ENCODE results near the gene PRKCE. TPM values are rescaled to one million over a fixed set of nuclear protein-coding genes. Genes with fewer than 3 reads are reported as not detected.

The PRKCE gene
- total RNA-seq, 2 donors from 2014 or later, result 7.3 to 20.8 TPM

- no peaks in the 10 kb centered on the region for H3K27me3 ChIP-seq
- peaks cover 5% of the 10 kb centered on the region for H3K4me1 ChIP-seq
- DNase-seq, result peak in 3 of 4 donors; percentile 29 to 34 (median 31)
- H3K27ac ChIP-seq, result no peak overlapping the region
- no peak for TF ChIP-seq POLR2A (IDR thresholded peaks at IDR 0.05)
- TF ChIP-seq, protein P1, sequence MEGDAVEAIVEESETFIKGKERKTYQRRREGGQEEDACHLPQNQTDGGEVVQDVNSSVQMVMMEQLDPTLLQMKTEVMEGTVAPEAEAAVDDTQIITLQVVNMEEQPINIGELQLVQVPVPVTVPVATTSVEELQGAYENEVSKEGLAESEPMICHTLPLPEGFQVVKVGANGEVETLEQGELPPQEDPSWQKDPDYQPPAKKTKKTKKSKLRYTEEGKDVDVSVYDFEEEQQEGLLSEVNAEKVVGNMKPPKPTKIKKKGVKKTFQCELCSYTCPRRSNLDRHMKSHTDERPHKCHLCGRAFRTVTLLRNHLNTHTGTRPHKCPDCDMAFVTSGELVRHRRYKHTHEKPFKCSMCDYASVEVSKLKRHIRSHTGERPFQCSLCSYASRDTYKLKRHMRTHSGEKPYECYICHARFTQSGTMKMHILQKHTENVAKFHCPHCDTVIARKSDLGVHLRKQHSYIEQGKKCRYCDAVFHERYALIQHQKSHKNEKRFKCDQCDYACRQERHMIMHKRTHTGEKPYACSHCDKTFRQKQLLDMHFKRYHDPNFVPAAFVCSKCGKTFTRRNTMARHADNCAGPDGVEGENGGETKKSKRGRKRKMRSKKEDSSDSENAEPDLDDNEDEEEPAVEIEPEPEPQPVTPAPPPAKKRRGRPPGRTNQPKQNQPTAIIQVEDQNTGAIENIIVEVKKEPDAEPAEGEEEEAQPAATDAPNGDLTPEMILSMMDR (IDR thresholded peaks at IDR 0.05), result no peak
- intact Hi-C loops (cut with DNase I), result no loop called here
- no peak overlapping the region for H3K4me3 ChIP-seq
- H3K36me3 ChIP-seq (replicated peaks in 1 of 2; ENCODE audit: insufficient read depth in 1 of 2, low read depth in 2 of 2), result no peaks in the 10 kb centered on the region
- WGBS, 2 donors, result 65 to 74% methylated on average over 5 of the region's 5 CpGs
- no peak for ATAC-seq
- H3K9me3 ChIP-seq, result no peaks in the 10 kb centered on the region
Observed at GRCh38 chr2:45636008-45636407, 15.5 kb upstream of the PRKCE start.

DNA sequence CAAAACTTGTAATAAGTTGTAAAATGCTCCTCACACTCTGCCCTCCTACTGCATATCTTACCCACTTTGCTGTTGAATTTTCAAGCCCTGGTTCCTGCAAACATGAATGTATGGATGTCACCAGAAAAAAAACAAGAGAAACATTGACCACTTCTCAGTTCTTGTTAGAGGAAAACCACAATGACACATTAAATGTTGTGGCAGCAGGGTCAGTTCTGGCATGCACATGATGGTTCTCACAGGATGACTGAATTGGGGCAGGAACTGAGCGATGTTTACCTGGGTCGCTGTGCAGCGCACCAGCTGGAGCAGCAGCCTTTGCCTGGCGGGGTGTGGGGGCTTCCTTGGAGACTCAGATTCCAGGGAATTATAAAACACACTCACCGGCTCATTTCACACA is 14.0 kb upstream of the PRKCE start:
- H3K27me3 ChIP-seq, result no peaks in the 10 kb centered on the region
- H3K4me3 ChIP-seq, result no peak overlapping the region
- ATAC-seq, result no peak
- H3K4me1 ChIP-seq, result peaks cover 5% of the 10 kb centered on the region
- no peak overlapping the region for H3K27ac ChIP-seq
- H3K36me3 ChIP-seq (replicated peaks in 1 of 2; ENCODE audit: insufficient read depth in 1 of 2, low read depth in 2 of 2), result no peaks in the 10 kb centered on the region
- H3K9me3 ChIP-seq, result no peaks in the 10 kb centered on the region
- WGBS, 2 donors, result 60 to 65% methylated on average over 5 of the region's 5 CpGs
- intact Hi-C loops (cut with DNase I), result no loop called here
- TF ChIP-seq POLR2A (IDR thresholded peaks at IDR 0.05), result no peak
- TF ChIP-seq, protein P1 (IDR thresholded peaks at IDR 0.05), result no peak
- DNase-seq, result peak in 2 of 4 donors; percentile 29 to 40

DNA sequence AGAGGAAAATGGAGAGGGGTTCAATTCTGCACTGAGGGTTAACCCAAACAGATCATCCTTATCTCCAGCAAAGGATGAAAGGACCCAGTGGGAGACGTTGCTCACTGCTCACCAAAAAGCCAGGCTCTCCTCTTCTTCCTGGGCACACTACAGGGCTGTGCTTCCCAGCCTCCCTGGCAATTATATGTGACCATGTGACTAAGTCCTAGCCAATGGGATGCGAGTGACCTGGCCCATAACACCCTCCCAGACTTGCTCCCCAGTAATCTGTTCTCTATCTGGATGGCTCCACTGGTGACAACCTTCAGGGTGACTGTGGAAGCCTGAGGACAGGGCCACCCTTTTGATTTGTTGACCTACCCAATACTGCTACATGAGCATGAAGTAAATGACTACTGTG is 10.9 kb upstream of the PRKCE start:
- intact Hi-C loops (cut with DNase I), result loop anchor here (5.0 kb wide), 2 partner anchors 137 to 297 kb away; no protein-coding TSS in a partner anchor
- TF ChIP-seq POLR2A (IDR thresholded peaks at IDR 0.05), result no peak
- H3K36me3 ChIP-seq (replicated peaks in 1 of 2; ENCODE audit: insufficient read depth in 1 of 2, low read depth in 2 of 2), result no peaks in the 10 kb centered on the region
- H3K4me1 ChIP-seq, result peaks cover 16% of the 10 kb centered on the region
- H3K27me3 ChIP-seq, result no peaks in the 10 kb centered on the region
- H3K27ac ChIP-seq, result no peak overlapping the region
- DNase-seq (no peak), ATAC-seq (no peak)
- 60 to 76% methylated on average over 2 of the region's 2 CpGs for WGBS, 2 donors
- H3K4me3 ChIP-seq, result no peak overlapping the region
- H3K9me3 ChIP-seq, result no peaks in the 10 kb centered on the region

DNA sequence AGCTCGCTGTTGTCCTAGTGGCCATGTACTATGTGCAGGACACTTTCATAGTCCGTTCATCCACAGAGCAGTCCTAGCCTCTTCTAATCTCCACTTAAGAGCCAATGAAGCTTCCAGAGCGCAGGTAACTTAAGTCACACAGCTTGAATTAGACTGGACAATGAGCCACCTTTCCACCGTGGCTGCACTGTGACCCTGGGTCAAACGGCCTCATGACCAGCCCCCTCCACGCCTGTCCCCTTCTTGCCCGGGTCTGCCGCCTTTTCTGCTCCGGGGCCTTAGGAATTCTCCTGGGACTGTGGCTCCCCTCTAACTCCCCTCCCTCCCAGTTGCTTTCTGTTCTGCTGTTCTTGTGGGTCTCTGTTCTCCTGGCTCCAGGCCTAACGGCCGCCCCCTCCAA is 8.4 kb upstream of the PRKCE start:
- no peak for TF ChIP-seq POLR2A (IDR thresholded peaks at IDR 0.05)
- TF ChIP-seq, protein P1 (IDR thresholded peaks at IDR 0.05), result no peak
- Histone ChIP-seq H3K27me3 (no peaks in the 10 kb centered on the region), H3K4me3 (no peak overlapping the region), H3K27ac (no peak overlapping the region), H3K9me3 (no peaks in the 10 kb centered on the region), H3K36me3 (replicated peaks in 1 of 2; ENCODE audit: insufficient read depth in 1 of 2, low read depth in 2 of 2) (no peaks in the 10 kb centered on the region), H3K4me1 (peaks cover 14% of the 10 kb centered on the region)
- intact Hi-C loops (cut with DNase I), result loop anchor here (5.0 kb wide), 2 partner anchors 134 to 294 kb away; no protein-coding TSS in a partner anchor
- peak; percentile 38 for ATAC-seq
- DNase-seq, result peak in 1 of 4 donors; percentile 19
- 21 to 29% methylated on average over 11 of the region's 11 CpGs for WGBS, 2 donors

- Histone ChIP-seq H3K36me3 (replicated peaks in 1 of 2; ENCODE audit: insufficient read depth in 1 of 2, low read depth in 2 of 2) (no peaks in the 10 kb centered on the region), H3K27me3 (no peaks in the 10 kb centered on the region), H3K4me3 (no peak overlapping the region), H3K9me3 (no peaks in the 10 kb centered on the region), H3K27ac (no peak overlapping the region), H3K4me1 (peaks cover 21% of the 10 kb centered on the region)
- DNase-seq, result peak; percentile 52 to 75 (median 70)
- intact Hi-C loops (cut with DNase I), result loop anchor here (5.0 kb wide), 2 partner anchors 133 to 293 kb away; no protein-coding TSS in a partner anchor
- 11 to 64% methylated on average over 8 to 46 of the region's 49 CpGs for WGBS, 2 donors
- TF ChIP-seq, protein P1 (IDR thresholded peaks at IDR 0.05), result peak; percentile 88 to 99 (median 97)
- no peak for TF ChIP-seq POLR2A (IDR thresholded peaks at IDR 0.05)
- peak; percentile 93 for ATAC-seq
Observed at GRCh38 chr2:45643543-45644542, 7.6 kb upstream of the PRKCE start.

Data from body of pancreas (tissue), 4 donors.